GM19035 (cell line): Measurements from ENCODE around the gene HAPLN1.

Experiments used
- ATAC-seq: cut with Tn5 transposase; IDR thresholded peaks from one replicate; pipeline ENCODE4 v1.9.1; 2021; ENCODE audit not compliant: unreplicated experiment

The HAPLN1 gene

GRCh38 chr5:83644301-83644700 is 76.4 kb downstream of the HAPLN1 start:
- no peak for ATAC-seq

GRCh38 chr5:83641946-83642345 is 78.7 kb downstream of the HAPLN1 start:
- ATAC-seq = no peak

- ATAC-seq = no peak
These were observed 80.7 kb downstream of the HAPLN1 start for GRCh38 chr5:83639911-83640310.

GRCh38 chr5:83636156-83636555 is 84.5 kb downstream of the HAPLN1 start:
- ATAC-seq = no peak

GRCh38 chr5:83633285-83633684 is 87.4 kb downstream of the HAPLN1 start:
- no peak for ATAC-seq

- ATAC-seq = no peak
These were observed 87.8 kb downstream of the HAPLN1 start for GRCh38 chr5:83632874-83633273.

GRCh38 chr5:83628360-83628759 is 92.3 kb downstream of the HAPLN1 start:
- ATAC-seq = no peak

- ATAC-seq = no peak
These were observed 105.8 kb downstream of the HAPLN1 start for GRCh38 chr5:83614841-83615240.

GRCh38 chr5:83608122-83608521 is 112.5 kb downstream of the HAPLN1 start:
- ATAC-seq = no peak

- ATAC-seq = no peak
These were observed 125.4 kb downstream of the HAPLN1 start for GRCh38 chr5:83595217-83595616.

GRCh38 chr5:83590966-83591365 is 129.7 kb downstream of the HAPLN1 start:
- no peak for ATAC-seq

GRCh38 chr5:83589786-83590185 is 130.9 kb downstream of the HAPLN1 start:
- ATAC-seq = no peak
